HG03354 (cell line): ENCODE results near the gene CNMD.
A peak's percentile ranks its signal among the peaks of the same experiment; 100 is the strongest.
"Not testable (repeated sequence)": the region's sequence is repeated elsewhere in the genome, so short reads cannot be mapped to it uniquely, and the experiment has no call there.

Experiments
- ATAC-seq: cut with Tn5 transposase; IDR thresholded peaks from one replicate; pipeline ENCODE4 v1.9.1; 2021; ENCODE audit warnings: mild to moderate bottlenecking; ENCODE audit not compliant: unreplicated experiment, poor library complexity, severe bottlenecking

Gene CNMD

DNA sequence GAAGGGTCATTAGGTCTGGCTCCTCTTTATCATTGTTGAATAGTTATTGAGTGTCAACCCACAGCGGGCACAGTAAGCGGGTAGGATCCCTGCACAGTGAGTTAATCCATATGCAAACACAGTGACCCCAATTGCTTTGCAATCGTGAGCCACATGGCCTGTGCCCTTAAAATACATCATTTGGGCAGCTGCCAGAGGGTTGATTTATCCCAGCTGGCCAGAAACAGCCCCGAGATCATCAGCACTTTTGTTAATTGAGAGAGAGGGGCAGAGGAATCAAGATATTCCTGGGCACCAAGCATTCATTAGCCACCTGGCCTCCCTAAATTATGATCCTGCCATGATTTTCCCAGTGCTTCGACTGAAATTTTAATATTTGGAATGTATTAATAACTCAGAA is 9.8 kb upstream of the CNMD start:
- no peak for ATAC-seq

DNA sequence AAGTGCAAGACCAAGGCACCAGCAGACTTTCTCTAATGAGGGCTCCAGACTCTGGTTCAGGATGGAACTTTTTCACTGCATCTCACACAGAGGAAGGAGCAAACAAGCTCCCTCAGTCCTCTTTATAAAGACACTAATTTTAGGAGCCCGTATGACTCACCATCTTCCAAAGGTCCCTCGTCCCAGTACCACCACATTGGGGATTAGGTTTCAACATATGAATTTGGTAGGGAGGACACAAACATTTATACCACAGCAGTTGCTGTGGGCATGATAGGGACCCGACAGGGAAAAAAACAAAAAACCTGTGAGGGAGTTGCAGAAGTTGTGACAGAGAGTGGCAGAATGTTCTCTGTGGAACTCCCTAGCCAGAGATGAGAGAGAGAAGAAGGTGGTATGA is 6.5 kb upstream of the CNMD start:
- ATAC-seq = no peak

- ATAC-seq = no peak
Observed at GRCh38 chr13:52744842-52745375, 5.3 kb upstream of the CNMD start.

- ATAC-seq = no peak
Observed at GRCh38 chr13:52743988-52744387, 4.4 kb upstream of the CNMD start.

DNA sequence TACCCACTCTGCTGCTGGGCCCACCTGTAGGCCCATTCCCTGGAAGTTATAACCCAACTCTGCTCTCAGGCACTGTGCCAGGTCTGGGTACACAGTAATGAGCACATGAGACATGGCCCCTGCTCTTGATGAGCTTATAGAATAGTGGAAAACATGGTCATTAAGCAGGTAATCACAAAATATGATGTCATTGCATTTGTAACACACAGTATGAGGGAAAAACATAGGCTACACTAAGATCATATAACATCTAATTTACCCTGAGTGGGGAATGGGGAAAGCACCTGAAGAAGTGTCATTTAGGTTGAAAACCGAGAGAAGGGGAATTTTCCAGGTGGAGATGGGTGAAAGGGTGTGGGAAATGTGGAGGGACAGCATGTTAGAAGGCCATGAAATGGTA is 3.9 kb upstream of the CNMD start:
- no peak for ATAC-seq

GRCh38 chr13:52738719-52739467 is 727 bp downstream of the CNMD start:
- ATAC-seq = peak; percentile 84

DNA sequence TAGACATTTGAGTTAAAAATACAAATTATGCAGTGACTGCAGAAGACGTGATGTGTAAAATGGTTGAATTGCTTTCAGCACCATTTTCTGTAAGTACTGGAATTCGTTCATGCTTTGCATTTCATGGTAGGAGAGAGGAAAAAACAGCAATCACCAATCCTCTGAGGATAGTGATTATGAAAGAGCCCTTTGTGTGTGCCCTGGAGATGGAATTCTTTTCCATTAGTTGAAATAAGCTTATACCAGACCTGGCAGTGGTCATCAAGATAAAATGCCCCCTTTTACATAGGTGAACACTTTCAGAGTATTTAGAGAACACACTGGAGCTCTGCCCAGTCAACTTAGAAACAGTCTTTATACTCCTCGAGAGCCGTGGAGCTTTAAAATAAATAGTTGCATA is 1.7 kb downstream of the CNMD start:
- ATAC-seq = no peak

- no peak for ATAC-seq
Observed at GRCh38 chr13:52737451-52737850, 2.2 kb downstream of the CNMD start.

GRCh38 chr13:52736891-52737290 is 2.7 kb downstream of the CNMD start:
- ATAC-seq = no peak

- ATAC-seq = no peak
Observed at GRCh38 chr13:52734075-52734623, 5.5 kb downstream of the CNMD start.

- no peak for ATAC-seq
Observed at GRCh38 chr13:52726258-52726657, 13.4 kb downstream of the CNMD start.

GRCh38 chr13:52725302-52725701 is 14.3 kb downstream of the CNMD start:
- no peak for ATAC-seq

DNA sequence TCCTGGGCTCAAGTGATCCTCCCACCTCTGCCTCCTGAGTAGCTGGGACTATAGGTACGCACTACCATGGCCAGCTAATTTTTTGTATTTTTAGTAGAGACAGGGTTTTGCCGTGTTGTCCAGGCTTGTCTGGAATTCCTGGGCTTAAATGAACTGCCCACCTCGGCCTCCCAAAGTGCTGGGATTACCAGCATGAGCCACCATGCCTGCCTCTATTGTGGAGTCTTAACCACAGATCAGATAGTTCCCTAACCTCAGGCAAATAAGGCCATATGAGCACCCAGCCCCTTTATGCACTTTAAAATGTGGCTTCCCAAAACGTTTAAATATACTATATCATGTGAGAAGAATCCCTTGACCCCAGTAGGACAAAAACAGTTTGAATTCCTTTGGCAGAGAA is 16.4 kb downstream of the CNMD start:
- ATAC-seq = no peak

DNA sequence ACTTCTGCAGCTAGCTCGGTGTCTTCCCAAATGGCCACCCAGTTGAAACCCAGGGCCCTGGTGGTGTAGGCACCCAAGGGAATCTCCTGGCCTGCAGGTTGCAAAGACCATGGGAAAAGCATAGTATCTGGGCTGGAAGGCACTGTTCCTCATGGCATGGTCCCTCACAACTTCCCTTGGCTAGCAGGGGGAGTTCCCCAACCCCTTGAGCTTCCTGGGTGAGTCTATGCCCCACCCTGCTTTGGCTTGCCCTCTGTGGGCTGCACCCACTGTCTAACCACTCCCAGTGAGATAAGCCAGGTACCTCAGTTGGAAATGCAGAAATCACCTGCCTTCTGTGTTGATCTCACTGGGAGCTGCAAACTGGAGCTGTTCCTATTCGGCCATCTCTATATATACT is 18.3 kb downstream of the CNMD start:
- ATAC-seq = not testable (repeated sequence)

DNA sequence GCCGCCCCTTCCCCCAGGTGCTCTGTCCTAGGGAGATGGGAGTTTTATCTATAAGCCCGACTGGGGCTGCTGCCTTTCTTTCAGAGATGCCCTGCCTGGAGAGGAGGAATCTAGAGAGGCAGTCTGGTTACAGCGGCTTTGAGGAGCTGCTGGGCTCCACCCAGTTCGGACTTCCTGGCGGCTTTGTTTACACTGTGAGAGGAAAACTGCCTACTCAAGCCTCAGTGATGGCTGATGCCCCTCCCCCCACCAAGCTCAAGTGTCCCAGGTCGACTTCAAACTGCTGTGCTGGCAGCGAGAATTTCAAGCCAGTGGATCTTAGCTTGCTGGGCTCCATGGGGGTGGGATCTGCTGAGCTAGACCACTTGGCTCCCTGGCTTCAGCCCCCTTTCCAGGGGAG is 18.7 kb downstream of the CNMD start:
- ATAC-seq = not testable (repeated sequence)

GRCh38 chr13:52713894-52714293 is 25.7 kb downstream of the CNMD start:
- ATAC-seq = no peak

GRCh38 chr13:52712385-52712784 is 27.2 kb downstream of the CNMD start:
- ATAC-seq = no peak

- ATAC-seq = no peak
Observed at GRCh38 chr13:52711286-52711685, 28.3 kb downstream of the CNMD start.

DNA sequence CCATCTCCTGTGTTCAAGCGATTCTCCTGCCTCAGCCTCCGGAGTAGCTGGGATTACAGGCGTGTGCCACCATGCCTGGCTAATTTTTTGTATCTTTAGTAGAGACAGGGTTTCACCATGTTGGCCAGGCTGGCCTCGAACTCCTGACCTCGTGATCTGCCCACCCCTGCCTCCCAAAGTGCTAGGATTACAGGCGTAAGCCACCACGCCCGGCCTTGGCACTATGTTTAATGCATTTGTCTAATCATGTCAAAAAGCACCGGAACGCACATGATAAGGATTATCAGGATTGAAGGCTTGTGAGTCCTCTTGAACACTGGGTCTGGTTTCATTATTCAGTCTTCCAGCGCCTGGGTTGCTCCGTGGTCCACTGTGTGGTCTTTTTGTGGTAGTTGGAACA is 31.4 kb downstream of the CNMD start:
- not testable (repeated sequence) for ATAC-seq

- ATAC-seq = no peak
Observed at GRCh38 chr13:52707375-52707774, 32.2 kb downstream of the CNMD start.

DNA sequence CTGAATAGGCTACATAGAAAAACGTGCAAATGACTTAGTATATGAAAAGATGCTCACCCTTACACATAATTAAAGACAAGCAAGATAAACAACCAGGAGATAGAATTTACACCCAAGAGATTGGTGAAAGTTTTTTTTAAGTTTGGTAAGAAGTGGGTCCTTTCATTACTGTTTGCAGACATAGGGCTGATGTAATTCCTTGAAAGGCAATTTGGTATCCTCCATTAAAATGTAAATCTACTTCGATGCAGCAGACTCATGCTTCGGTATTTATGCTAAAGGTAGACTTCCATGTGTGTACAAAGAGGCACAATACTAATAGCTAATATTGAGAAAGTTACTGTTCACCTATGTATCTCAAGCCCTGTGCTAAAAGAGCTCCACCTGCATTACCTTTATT is 33.5 kb downstream of the CNMD start:
- no peak for ATAC-seq
